Skin epidermis (tissue), 12 donors: Measurements from ENCODE around the gene SRGAP3.

Experiments
- H3K27ac ChIP-seq, 21 experiments: fragments of 200-600 bp; sonication (generic) in 11 of 21; one replicate each; pipeline ENCODE4 v1.5.0; 2020; ENCODE audit warnings: mild to moderate bottlenecking in 3 of 21, inconsistent platforms in 2 of 21, moderate library complexity in 2 of 21
- H3K4me3 ChIP-seq, 7 experiments: fragments of 200-600 bp; sonication (generic) in 2 of 7; one replicate each; pipeline ENCODE4 v1.5.0; 2020; ENCODE audit warnings: inconsistent platforms in 2 of 7, mild to moderate bottlenecking in 2 of 7, moderate library complexity in 1 of 7

SRGAP3 gene

GRCh38 chr3:9130345-9131305 lies 118.8 kb downstream of the SRGAP3 start:
- no peak overlapping the region for H3K27ac ChIP-seq
- no peak overlapping the region for H3K4me3 ChIP-seq

DNA sequence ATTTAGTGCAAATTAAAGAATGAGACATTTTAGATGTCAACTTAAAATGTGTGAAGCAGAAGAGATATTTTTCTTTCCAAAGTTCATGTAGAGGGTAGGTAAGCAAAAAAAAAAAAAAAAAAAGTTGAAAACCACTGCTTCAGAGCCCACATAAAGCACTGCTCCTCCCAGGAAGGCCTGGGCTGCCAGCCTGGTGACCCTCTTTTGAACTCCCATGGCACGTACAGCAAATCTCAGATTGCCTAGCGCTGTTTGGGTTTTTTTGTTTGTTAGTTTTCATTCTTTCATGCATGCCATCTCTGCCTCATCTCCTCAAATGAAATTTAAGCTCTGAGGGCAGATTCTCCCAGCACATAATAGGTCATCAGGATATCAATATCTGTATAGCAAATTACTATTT lies 120.1 kb downstream of the SRGAP3 start:
- Histone ChIP-seq H3K4me3 (no peak overlapping the region), H3K27ac (no peak overlapping the region)

- no peak overlapping the region for H3K27ac ChIP-seq
- no peak overlapping the region for H3K4me3 ChIP-seq
Observed at GRCh38 chr3:9125278-9125951, 124.0 kb downstream of the SRGAP3 start.

DNA sequence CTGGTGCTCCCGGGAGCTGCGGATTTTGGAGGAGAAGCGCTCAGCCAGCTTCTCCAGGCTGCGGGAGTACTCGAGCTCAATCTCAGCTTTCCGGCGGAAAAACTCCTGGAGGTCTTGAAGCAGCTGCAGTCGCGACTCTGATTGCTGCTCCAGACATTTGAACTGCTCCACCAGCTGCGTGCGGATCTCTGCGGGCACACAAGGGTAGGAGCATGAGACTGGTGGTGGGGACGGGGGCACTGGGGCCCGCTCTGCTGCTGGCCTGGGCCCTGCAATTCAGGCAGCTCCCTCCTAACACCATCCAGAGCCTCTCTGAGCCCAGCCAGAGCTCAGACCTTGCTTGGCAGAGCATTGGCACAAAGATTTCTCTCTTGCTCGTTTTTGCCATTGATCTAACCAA lies 124.7 kb downstream of the SRGAP3 start:
- Histone ChIP-seq H3K4me3 (no peak overlapping the region), H3K27ac (no peak overlapping the region)

GRCh38 chr3:9123840-9124239 lies 125.6 kb downstream of the SRGAP3 start:
- no peak overlapping the region for H3K27ac ChIP-seq
- H3K4me3 ChIP-seq: no peak overlapping the region

GRCh38 chr3:9122732-9123364 lies 126.6 kb downstream of the SRGAP3 start:
- Histone ChIP-seq H3K4me3 (no peak overlapping the region), H3K27ac (no peak overlapping the region)

- H3K27ac ChIP-seq: no peak overlapping the region
- no peak overlapping the region for H3K4me3 ChIP-seq
Observed at GRCh38 chr3:9121366-9122001, 128.0 kb downstream of the SRGAP3 start.

DNA sequence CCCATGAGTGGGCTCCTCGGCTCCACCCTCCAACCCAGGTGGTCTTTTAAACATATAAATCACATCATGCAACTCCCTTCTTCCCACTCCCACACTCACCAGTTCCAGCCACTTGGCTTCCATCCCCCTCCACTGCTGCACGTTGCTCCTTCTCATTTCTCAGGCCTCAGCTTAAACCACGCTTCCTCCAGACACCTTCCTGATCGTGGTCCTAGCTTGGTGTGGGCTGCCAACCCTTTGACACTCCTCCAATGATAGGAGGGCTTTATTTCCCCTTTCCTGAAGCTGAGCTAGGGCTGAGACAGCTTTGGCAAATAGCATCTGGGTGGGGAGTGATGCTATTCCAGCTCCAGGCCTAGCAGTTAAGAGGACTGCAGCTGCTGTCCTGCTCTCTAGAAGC lies 130.1 kb downstream of the SRGAP3 start:
- Histone ChIP-seq H3K27ac (no peak overlapping the region), H3K4me3 (no peak overlapping the region)

GRCh38 chr3:9118222-9118621 lies 131.2 kb downstream of the SRGAP3 start:
- Histone ChIP-seq H3K4me3 (no peak overlapping the region), H3K27ac (no peak overlapping the region)

DNA sequence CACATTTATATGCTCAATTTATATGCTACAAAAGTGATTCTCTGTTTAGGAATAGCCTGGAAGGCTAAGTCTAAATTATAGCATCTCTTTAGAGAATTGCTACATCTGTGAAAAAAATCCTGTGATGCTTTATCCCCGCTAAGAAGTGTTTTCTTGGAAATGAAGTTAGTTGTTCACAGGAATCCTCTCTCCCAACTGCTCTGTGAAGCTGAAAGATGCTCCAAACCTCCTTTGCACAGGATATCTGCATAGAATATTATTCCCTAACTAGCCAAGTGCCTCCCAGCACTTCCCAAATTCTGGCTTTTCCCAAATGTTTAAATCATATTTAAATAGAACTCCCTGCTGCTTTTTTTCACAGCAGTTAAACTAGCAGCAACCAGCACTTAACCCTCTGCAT lies 132.2 kb downstream of the SRGAP3 start:
- Histone ChIP-seq H3K4me3 (no peak overlapping the region), H3K27ac (no peak overlapping the region)

- Histone ChIP-seq H3K27ac (no peak overlapping the region), H3K4me3 (no peak overlapping the region)
Observed at GRCh38 chr3:9116336-9116735, 133.1 kb downstream of the SRGAP3 start.

GRCh38 chr3:9115336-9115735 lies 134.1 kb downstream of the SRGAP3 start:
- no peak overlapping the region for H3K4me3 ChIP-seq
- H3K27ac ChIP-seq: no peak overlapping the region

- no peak overlapping the region for H3K4me3 ChIP-seq
Observed at GRCh38 chr3:9113040-9113439, 136.4 kb downstream of the SRGAP3 start.

DNA sequence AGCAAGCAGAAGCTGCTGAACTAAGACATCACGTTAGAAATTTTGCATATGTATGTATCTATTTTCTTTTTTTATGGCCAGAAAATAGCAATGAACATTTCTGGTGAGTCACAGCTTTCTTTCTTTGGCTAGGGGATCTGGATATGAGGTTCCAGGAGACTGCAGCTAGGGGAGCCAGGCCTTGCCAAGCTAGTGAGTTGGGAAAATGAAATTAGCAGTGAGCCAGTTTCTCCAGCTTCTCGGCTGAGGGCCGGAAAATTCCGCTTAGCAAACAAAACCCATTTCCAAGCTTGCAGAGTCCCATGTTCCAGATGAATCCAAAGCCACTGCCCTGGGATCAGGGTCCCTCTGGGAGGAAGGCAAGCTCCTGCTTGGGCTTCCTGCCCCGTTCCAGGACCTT lies 137.6 kb downstream of the SRGAP3 start:
- Histone ChIP-seq H3K4me3 (no peak overlapping the region), H3K27ac (peak overlapping the region in 2 of 21 experiments; percentile 43 to 51)

More at GRCh38 chr3:9113040-9113439, 136.4 kb downstream of the SRGAP3 start:
- H3K27ac ChIP-seq: no peak overlapping the region

DNA sequence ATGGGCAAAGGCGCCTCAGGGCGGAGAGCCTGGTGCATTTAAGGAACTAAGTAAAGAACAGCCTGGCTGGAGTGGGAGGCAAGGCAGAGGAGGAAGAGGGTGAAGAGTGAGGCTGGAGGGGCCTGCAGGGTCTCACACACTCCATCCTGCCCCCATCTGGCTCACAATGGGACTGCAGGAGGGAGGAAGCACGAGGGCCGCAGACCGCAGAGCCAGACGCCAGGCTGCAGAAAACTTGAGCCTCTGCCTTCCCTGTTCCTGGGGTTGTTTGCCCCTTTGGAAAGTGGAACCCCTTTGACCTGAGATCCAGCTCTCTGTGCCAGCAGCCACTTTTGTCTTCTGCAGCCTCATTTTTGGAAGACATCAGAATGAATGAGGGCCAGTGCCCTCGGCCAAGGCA lies 138.0 kb downstream of the SRGAP3 start:
- no peak overlapping the region for H3K4me3 ChIP-seq
- peak overlapping the region in 1 of 21 experiments; percentile 53 for H3K27ac ChIP-seq

GRCh38 chr3:9110802-9111201 lies 138.6 kb downstream of the SRGAP3 start:
- no peak overlapping the region for H3K27ac ChIP-seq
- H3K4me3 ChIP-seq: no peak overlapping the region

DNA sequence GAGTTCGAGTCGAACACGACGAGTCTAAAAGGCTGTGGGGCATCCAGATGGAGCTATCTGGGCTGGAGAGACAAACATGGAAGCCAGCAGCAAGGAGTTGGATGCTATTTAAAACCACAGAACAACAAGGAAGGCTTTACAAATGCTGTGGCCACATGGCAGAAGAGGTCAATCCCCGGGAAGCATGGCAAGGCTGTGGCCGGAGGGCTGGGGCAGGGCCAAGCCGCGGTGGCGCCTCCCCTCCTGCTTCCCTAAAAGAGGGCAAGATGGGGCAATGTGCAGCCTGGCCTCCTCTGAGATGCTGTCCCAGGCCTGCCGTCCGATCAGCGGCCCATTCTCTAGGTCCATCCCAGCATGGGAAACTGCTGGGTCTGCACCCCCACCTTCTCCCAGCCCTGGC lies 139.1 kb downstream of the SRGAP3 start:
- H3K27ac ChIP-seq: no peak overlapping the region
- no peak overlapping the region for H3K4me3 ChIP-seq

GRCh38 chr3:9109568-9109914 lies 139.9 kb downstream of the SRGAP3 start:
- H3K4me3 ChIP-seq: no peak overlapping the region

GRCh38 chr3:9108876-9109567 lies 140.4 kb downstream of the SRGAP3 start:
- Histone ChIP-seq H3K4me3 (no peak overlapping the region), H3K27ac (no peak overlapping the region)

More at GRCh38 chr3:9109568-9109914, 139.9 kb downstream of the SRGAP3 start:
- H3K27ac ChIP-seq: no peak overlapping the region

GRCh38 chr3:9107738-9108137 lies 141.7 kb downstream of the SRGAP3 start:
- no peak overlapping the region for H3K4me3 ChIP-seq
- peak overlapping the region in 1 of 21 experiments; percentile 3 for H3K27ac ChIP-seq
